Stimulated activated CD8-positive, alpha-beta memory T cell treated with anti-CD3 and anti-CD28 coated beads, Interleukin-15, amount 100 ng/mL, for 24 hours (primary cell): ENCODE results near the gene CORO2A.
"Not testable (repeated sequence)": the region's sequence is repeated elsewhere in the genome, so short reads cannot be mapped to it uniquely, and the experiment has no call there.

Experiments
- DNase-seq: peaks from one replicate; pipeline ENCODE4 v3.0.0-alpha.2; 2020; ENCODE audit warnings: low read depth

Gene CORO2A

GRCh38 chr9:98142182-98142907, 50.1 kb downstream of the CORO2A start:
- DNase-seq = no peak

- no peak for DNase-seq
Observed at GRCh38 chr9:98140503-98140902, 51.9 kb downstream of the CORO2A start.

- no peak for DNase-seq
Observed at GRCh38 chr9:98136489-98136888, 55.9 kb downstream of the CORO2A start.

- DNase-seq = no peak
Observed at GRCh38 chr9:98135938-98136337, 56.5 kb downstream of the CORO2A start.

GRCh38 chr9:98135558-98135934, 56.9 kb downstream of the CORO2A start:
- no peak for DNase-seq

GRCh38 chr9:98134702-98135557, 57.5 kb downstream of the CORO2A start:
- DNase-seq = no peak

- no peak for DNase-seq
Observed at GRCh38 chr9:98132806-98133631, 59.4 kb downstream of the CORO2A start.

GRCh38 chr9:98132158-98132557, 60.3 kb downstream of the CORO2A start:
- DNase-seq = no peak

GRCh38 chr9:98130576-98131228, 61.7 kb downstream of the CORO2A start:
- no peak for DNase-seq

- DNase-seq = not testable (repeated sequence)
Observed at GRCh38 chr9:98130060-98130459, 62.4 kb downstream of the CORO2A start.

GRCh38 chr9:98129451-98129881, 63.0 kb downstream of the CORO2A start:
- no peak for DNase-seq

- DNase-seq = no peak
Observed at GRCh38 chr9:98128316-98128715, 64.1 kb downstream of the CORO2A start.

- DNase-seq = no peak
Observed at GRCh38 chr9:98127226-98127625, 65.2 kb downstream of the CORO2A start.

GRCh38 chr9:98124637-98125426, 67.6 kb downstream of the CORO2A start:
- DNase-seq = no peak

GRCh38 chr9:98124091-98124490, 68.3 kb downstream of the CORO2A start:
- not testable (repeated sequence) for DNase-seq

- no peak for DNase-seq
Observed at GRCh38 chr9:98121058-98121457, 71.4 kb downstream of the CORO2A start.

GRCh38 chr9:98120476-98120875, 72.0 kb downstream of the CORO2A start:
- DNase-seq = no peak

GRCh38 chr9:98118640-98119601, 73.5 kb downstream of the CORO2A start, which contains the start of gene TRIM14:
Gene TRIM14, minus strand, starts transcription at chr9:98119222. Its CDS starts 34 bp downstream, at chr9:98119188.
- peak; percentile 29 for DNase-seq

GRCh38 chr9:98117984-98118639, 74.3 kb downstream of the CORO2A start:
- DNase-seq = no peak
